IPS-18a (cell line): ENCODE results near the gene EFCAB6.

ENCODE experiments used
- H3K27ac ChIP-seq: one replicate; pipeline ENCODE4 v1.5.1; 2013; ENCODE audit warnings: low read length
- H3K27me3 ChIP-seq: one replicate; pipeline ENCODE4 v1.6.1; 2013; ENCODE audit warnings: mild to moderate bottlenecking, low read length; ENCODE audit not compliant: control insufficient read depth, insufficient read depth
- H3K36me3 ChIP-seq: one replicate; pipeline ENCODE4 v1.6.1; 2013; ENCODE audit warnings: low read depth, low read length; ENCODE audit not compliant: control insufficient read depth
- H3K4me1 ChIP-seq: one replicate; pipeline ENCODE4 v1.6.1; 2013; ENCODE audit warnings: low read depth, low read length; ENCODE audit not compliant: control insufficient read depth
- H3K4me3 ChIP-seq: one replicate; pipeline ENCODE4 v1.5.1; 2013; ENCODE audit warnings: low read length
- H3K9ac ChIP-seq: one replicate; pipeline ENCODE4 v1.6.1; 2013; ENCODE audit warnings: mild to moderate bottlenecking, low read length, moderate library complexity
- H3K9me3 ChIP-seq: one replicate; pipeline ENCODE4 v1.6.1; 2013; ENCODE audit warnings: low read depth, low read length; ENCODE audit not compliant: control insufficient read depth

The EFCAB6 gene

DNA sequence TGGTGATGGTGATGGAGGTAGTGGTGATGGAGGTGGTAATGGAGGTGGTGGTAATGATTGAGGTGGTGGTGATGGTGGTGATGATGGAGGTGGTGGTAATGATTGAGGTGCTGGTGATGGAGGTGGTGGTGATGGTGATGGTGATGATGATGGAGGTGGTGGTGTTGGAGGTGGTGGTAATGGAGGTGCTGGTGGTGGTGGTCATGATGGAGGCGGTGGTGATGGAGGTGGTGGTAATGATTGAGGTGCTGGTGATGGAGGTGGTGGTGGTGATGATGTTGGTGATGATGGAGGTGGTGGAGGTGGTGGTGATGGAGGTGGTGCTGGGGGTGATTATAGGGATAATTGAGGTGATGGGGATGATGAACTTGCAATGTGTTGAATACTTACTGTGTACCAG is 320.4 kb downstream of the EFCAB6 start:
- Histone ChIP-seq H3K9ac (no peak overlapping the region), H3K4me3 (no peak overlapping the region), H3K36me3 (no peaks in the 10 kb centered on the region), H3K4me1 (no peaks in the 10 kb centered on the region), H3K27me3 (no peaks in the 10 kb centered on the region), H3K27ac (no peak overlapping the region), H3K9me3 (no peaks in the 10 kb centered on the region)

DNA sequence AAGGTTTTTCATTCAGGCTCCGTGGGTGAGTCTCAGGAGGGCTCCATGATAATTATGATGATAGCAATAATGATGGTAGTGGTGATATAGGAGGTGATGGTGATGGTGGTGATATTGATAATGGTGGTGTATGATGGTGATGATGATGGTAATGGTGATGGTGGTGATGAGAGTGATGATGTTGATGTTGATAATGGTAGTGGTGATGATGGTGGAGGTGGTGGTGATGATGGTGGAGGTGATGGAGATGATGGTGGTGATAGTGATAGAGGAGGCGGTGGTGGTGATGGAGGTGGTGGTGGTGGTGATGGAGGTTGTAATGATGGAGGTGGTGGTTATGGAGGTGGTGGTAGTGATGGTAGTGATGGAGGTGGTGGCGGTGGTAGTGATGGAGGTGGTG is 320.9 kb downstream of the EFCAB6 start:
- Histone ChIP-seq H3K4me3 (no peak overlapping the region), H3K9ac (no peak overlapping the region), H3K36me3 (no peaks in the 10 kb centered on the region), H3K27ac (no peak overlapping the region), H3K27me3 (no peaks in the 10 kb centered on the region), H3K9me3 (no peaks in the 10 kb centered on the region), H3K4me1 (no peaks in the 10 kb centered on the region)

DNA sequence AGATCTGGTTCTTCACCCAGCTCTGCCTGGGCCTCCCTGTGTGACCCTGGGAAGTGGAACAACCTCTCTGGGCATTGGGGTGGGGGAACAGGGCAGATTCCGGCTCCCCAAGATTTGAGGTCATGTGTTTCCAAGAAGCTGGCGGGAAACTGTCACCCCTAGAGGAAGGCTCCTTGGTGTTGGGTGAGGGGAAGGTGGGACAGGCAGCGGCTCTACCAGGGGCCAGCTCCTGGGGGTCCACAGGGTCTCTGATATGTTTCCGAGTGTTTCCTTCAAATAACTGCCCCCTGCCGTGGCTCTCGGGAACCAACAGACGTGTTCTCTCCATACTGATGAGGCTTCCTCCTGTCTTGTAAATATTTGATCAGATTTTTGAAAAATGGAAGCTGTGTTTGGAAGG is 321.8 kb downstream of the EFCAB6 start:
- no peaks in the 10 kb centered on the region for H3K9me3 ChIP-seq
- H3K36me3 ChIP-seq, result no peaks in the 10 kb centered on the region
- H3K4me1 ChIP-seq, result no peaks in the 10 kb centered on the region
- no peak overlapping the region for H3K9ac ChIP-seq
- H3K27ac ChIP-seq, result no peak overlapping the region
- H3K27me3 ChIP-seq, result no peaks in the 10 kb centered on the region
- no peak overlapping the region for H3K4me3 ChIP-seq

DNA sequence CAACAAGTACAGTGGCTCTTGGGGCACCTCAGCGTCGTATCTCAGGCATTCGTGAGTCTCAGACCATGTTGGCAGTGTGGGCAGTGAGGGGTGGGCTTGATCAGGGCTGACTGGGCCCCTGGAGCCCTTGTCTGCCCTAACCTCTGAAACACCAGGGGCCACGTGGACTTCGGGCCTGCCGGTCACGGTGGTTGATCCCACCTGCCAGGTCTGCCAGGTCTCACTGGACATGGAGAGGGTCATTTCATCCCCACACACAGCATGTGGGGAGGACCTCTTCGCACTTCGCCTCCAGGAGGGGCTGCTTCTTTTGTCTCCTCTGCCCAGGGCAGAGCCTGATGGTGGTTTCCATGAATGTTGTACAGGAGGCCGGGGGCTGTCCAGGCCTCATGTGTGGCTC is 323.2 kb downstream of the EFCAB6 start:
- H3K4me3 ChIP-seq, result no peak overlapping the region
- no peak overlapping the region for H3K27ac ChIP-seq
- no peak overlapping the region for H3K9ac ChIP-seq
- no peaks in the 10 kb centered on the region for H3K4me1 ChIP-seq
- no peaks in the 10 kb centered on the region for H3K9me3 ChIP-seq
- H3K27me3 ChIP-seq, result no peaks in the 10 kb centered on the region
- H3K36me3 ChIP-seq, result no peaks in the 10 kb centered on the region

DNA sequence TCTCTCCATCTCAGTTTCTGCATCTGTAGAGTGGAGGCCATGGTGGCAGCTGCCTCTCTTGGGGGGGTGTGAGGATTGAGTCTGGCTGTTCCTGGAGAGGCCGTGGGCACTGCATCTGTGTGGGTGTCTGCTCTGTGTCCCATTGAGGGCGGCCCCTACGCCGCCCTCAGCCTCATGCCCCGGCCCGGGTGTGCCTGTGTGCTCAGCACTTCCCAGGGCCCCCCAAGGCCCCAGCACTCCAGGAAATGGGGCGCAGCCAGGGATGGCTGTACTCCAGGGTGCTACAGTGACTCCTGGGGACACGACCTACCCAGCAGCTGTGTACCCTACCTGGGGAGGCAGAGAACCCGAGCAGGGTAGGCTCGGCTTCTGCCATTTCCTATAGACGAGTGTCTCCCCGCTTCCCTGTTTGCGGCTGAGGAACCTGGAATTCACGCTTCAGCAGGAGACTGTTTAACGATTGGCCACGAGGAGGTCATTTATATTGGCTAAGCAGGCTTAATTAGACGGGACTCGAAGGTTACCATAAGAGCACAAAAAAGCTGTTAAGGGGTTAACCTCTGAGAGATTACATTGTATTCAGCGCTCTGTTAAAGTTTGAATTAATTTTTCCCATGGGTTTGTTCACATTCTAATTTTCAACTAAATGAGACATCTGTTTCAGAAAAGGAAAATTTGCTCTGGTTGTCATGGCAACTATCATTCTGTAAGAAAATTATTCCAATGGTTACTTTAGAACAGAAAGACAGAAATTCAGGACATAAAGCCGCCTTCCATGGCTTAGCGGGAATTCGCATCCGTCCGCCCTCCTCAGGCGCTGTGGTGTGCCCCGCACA is 323.9 kb downstream of the EFCAB6 start:
- H3K9ac ChIP-seq, result no peak overlapping the region
- H3K9me3 ChIP-seq, result no peaks in the 10 kb centered on the region
- no peaks in the 10 kb centered on the region for H3K4me1 ChIP-seq
- no peak overlapping the region for H3K27ac ChIP-seq
- no peaks in the 10 kb centered on the region for H3K27me3 ChIP-seq
- no peak overlapping the region for H3K4me3 ChIP-seq
- H3K36me3 ChIP-seq, result no peaks in the 10 kb centered on the region

DNA sequence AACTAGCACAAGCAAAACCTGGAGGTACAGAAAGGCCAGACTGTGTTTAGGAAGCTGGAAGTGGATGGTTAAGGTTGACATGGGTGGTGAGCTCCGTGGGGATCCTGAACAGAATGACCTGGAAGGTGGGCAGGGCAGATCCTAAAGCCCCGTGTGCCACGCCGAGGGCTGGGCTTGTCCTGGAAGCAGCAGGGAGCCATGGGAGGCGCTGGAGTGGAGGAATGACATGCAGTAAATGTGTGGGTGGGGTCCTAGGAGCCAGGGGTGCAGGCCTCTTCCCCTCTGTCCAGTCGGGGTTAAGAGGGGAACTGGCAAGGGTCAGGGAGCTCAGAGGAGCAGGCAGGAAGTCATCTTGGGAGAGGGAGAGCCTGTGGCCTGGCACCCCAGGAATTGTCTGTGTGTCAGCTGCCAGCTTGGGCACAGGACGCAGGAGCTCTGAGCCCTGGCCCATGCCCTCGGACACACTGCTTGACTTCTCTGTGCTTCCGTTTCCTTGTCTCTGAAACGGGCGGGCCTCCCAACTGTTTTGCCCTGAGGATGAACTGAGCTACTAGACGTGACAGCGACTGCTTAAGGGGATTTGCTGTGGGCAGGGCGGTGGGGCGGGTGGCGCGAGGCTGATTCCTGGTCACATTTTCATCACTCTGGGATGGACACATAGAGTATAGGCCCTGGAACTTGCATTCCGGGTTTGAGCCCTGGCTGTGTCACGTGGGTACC is 324.6 kb downstream of the EFCAB6 start:
- Histone ChIP-seq H3K27me3 (no peaks in the 10 kb centered on the region), H3K4me1 (no peaks in the 10 kb centered on the region), H3K9me3 (no peaks in the 10 kb centered on the region), H3K9ac (no peak overlapping the region), H3K36me3 (no peaks in the 10 kb centered on the region), H3K27ac (no peak overlapping the region), H3K4me3 (no peak overlapping the region)

DNA sequence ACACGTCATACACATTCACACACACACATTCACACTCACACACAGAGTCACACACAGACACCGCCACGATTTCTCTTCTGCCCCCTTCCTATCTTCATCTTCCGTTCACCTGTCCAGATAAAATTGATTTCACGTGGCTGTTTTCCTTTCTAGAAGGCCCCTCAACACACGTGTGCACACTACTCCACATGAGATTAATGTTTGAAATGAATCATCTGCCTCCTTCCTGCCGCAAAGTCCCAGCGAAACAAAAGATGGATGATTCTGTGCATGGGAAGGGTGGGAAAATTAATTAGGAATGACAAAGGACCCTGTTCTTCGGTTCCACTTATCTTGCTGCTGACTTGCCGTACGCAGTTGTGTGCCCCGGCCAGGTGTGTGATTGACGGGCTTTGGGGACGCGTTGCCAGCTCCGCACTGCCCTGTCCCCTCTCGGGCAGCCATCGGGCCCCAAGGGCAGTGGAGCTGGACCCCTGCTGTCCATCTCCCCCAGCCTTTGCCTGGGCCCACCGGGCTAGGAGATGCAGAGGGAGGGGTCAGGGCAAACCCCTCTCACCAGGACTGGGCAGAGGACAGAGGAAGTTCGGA is 326.5 kb downstream of the EFCAB6 start:
- Histone ChIP-seq H3K9ac (no peak overlapping the region), H3K4me1 (no peaks in the 10 kb centered on the region), H3K27me3 (no peaks in the 10 kb centered on the region), H3K4me3 (no peak overlapping the region), H3K9me3 (no peaks in the 10 kb centered on the region), H3K27ac (no peak overlapping the region), H3K36me3 (no peaks in the 10 kb centered on the region)

DNA sequence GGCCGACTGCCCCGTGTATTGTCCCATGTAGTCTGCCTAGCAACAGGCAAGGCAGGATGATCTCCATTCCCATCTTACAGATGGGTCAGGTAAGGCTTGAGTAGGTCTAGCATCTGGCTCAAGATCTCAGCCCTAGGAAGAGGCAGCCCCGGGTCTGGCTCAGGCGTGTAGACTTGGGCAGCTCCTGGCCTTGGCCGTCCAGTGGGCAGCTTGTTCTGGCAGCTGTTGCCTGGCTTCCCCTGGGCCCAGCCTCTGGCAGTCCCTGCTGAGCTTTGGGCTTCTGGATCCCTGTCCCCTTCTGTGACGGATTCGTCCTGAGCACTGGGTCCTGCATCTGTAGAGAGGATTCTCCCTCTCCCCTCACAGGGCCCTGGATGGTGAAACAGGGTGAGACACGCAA is 327.9 kb downstream of the EFCAB6 start:
- no peaks in the 10 kb centered on the region for H3K27me3 ChIP-seq
- no peak overlapping the region for H3K9ac ChIP-seq
- no peaks in the 10 kb centered on the region for H3K4me1 ChIP-seq
- no peak overlapping the region for H3K27ac ChIP-seq
- H3K4me3 ChIP-seq, result no peak overlapping the region
- H3K9me3 ChIP-seq, result no peaks in the 10 kb centered on the region
- no peaks in the 10 kb centered on the region for H3K36me3 ChIP-seq

DNA sequence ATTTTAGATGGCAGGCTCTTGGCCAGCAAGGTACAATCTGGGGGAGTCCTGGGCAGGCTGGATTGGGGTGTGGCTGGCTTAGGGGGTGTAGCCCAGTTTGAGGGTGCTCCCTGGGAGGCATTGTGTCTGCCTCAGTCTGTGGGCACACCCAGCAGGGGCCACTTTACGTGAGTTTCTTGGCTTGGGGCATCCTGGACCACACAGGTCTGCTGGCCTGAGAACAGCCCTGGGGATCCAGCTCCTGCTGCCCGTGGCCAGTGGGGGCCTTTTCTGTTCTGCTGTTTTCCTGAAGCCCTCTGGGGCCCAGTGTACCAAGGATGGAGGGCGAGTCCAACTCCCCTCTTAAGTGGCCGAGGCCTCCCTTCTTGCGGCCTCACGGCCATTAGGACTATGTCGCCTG is 328.4 kb downstream of the EFCAB6 start:
- Histone ChIP-seq H3K4me3 (no peak overlapping the region), H3K27ac (no peak overlapping the region), H3K4me1 (no peaks in the 10 kb centered on the region), H3K9ac (no peak overlapping the region), H3K27me3 (no peaks in the 10 kb centered on the region), H3K9me3 (no peaks in the 10 kb centered on the region), H3K36me3 (no peaks in the 10 kb centered on the region)

DNA sequence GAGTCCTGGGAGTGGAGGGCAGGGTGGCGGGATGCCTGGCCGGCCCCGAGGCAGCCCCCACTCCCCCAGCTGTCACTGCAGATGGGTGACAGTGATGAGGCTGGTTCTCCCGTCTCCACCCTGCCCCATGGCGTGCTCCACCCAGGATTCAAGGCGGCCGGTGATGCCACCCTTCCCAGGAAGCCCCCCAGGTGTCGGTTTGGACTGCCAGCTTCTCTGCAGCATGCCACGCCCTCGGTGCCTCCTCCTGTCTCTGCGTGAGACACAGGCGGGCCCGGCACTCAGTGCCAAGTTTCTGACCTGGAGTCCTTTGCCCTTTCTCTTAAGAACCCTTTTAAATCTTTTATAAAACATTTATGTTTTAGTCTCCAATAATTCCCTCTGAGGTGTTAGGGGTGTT is 328.8 kb downstream of the EFCAB6 start:
- no peaks in the 10 kb centered on the region for H3K27me3 ChIP-seq
- no peaks in the 10 kb centered on the region for H3K36me3 ChIP-seq
- H3K4me3 ChIP-seq, result no peak overlapping the region
- no peaks in the 10 kb centered on the region for H3K9me3 ChIP-seq
- H3K27ac ChIP-seq, result no peak overlapping the region
- no peaks in the 10 kb centered on the region for H3K4me1 ChIP-seq
- H3K9ac ChIP-seq, result no peak overlapping the region

DNA sequence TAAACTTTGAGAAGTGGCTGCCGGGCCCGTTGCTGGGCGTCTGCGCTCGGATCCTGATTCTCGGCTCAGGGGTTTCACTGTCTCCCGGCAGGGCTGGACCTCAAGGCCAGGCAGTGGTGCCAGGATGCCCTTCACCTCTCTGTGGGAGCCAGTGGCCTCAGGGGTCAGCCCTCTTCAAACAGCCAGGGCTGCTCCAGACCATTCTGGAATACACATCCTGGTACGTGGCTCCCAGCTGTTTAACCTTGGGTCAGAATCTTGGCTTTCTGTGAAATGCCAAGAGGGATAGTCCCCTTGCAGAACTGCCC is 329.8 kb downstream of the EFCAB6 start:
- Histone ChIP-seq H3K9ac (no peak overlapping the region), H3K27ac (no peak overlapping the region), H3K4me1 (no peaks in the 10 kb centered on the region)

More for the DNA sequence above, 329.8 kb downstream of the EFCAB6 start:
- no peak overlapping the region for H3K4me3 ChIP-seq
- no peaks in the 10 kb centered on the region for H3K36me3 ChIP-seq
- H3K9me3 ChIP-seq, result no peaks in the 10 kb centered on the region
- H3K27me3 ChIP-seq, result no peaks in the 10 kb centered on the region
